Pons (tissue), 1 donor: ENCODE results near the gene DHRSX.
"Not testable (repeated sequence)": the region's sequence is repeated elsewhere in the genome, so short reads cannot be mapped to it uniquely, and the experiment has no call there.

Source experiments
- DNase-seq: peaks from one replicate; pipeline ENCODE4 v3.0.0-alpha.2; 2016; ENCODE audit warnings: low spot score

The DHRSX gene

GRCh38 chrX:2395261-2395992, 105.3 kb downstream of the DHRSX start:
- no peak for DNase-seq

GRCh38 chrX:2391869-2392606, 108.7 kb downstream of the DHRSX start:
- no peak for DNase-seq

GRCh38 chrX:2390754-2391153, 110.0 kb downstream of the DHRSX start:
- DNase-seq: no peak

- not testable (repeated sequence) for DNase-seq
Measured at GRCh38 chrX:2389731-2390130, 111.0 kb downstream of the DHRSX start.

- no peak for DNase-seq
Measured at GRCh38 chrX:2389324-2389723, 111.5 kb downstream of the DHRSX start.

- DNase-seq: no peak
Measured at GRCh38 chrX:2388669-2389068, 112.1 kb downstream of the DHRSX start.

GRCh38 chrX:2387614-2388239, 113.0 kb downstream of the DHRSX start:
- DNase-seq: no peak

- no peak for DNase-seq
Measured at GRCh38 chrX:2385224-2385623, 115.6 kb downstream of the DHRSX start.

- DNase-seq: no peak
Measured at GRCh38 chrX:2384486-2384885, 116.3 kb downstream of the DHRSX start.

GRCh38 chrX:2383735-2384134, 117.0 kb downstream of the DHRSX start:
- no peak for DNase-seq

- DNase-seq: no peak
Measured at GRCh38 chrX:2383144-2383543, 117.6 kb downstream of the DHRSX start.

- DNase-seq: not testable (repeated sequence)
Measured at GRCh38 chrX:2382433-2383048, 118.2 kb downstream of the DHRSX start.

GRCh38 chrX:2376166-2376565, 124.6 kb downstream of the DHRSX start:
- DNase-seq: no peak

- DNase-seq: no peak
Measured at GRCh38 chrX:2374086-2374485, 126.7 kb downstream of the DHRSX start.

GRCh38 chrX:2373615-2374014, 127.2 kb downstream of the DHRSX start:
- DNase-seq: no peak

- DNase-seq: no peak
Measured at GRCh38 chrX:2371026-2371711, 129.6 kb downstream of the DHRSX start.

GRCh38 chrX:2370456-2370855, 130.3 kb downstream of the DHRSX start:
- DNase-seq: no peak

GRCh38 chrX:2369206-2369605, 131.6 kb downstream of the DHRSX start:
- DNase-seq: no peak

- DNase-seq: no peak
Measured at GRCh38 chrX:2360731-2361130, 140.0 kb downstream of the DHRSX start.

- DNase-seq: not testable (repeated sequence)
Measured at GRCh38 chrX:2359522-2359921, 141.3 kb downstream of the DHRSX start.

- DNase-seq: no peak
Measured at GRCh38 chrX:2351999-2352995, 148.5 kb downstream of the DHRSX start.
